Neural progenitor cell (in vitro differentiated cells): ENCODE data around the gene TSPAN3.

Source experiments
- EZH2 ChIP-seq: fragments of 200-600 bp; sonication (generic); IDR thresholded peaks from 2 replicates; pipeline ENCODE4 v1.6.1; 2017; ENCODE audit warnings: antibody characterized with exemption, mild to moderate bottlenecking, moderate library complexity
- EZH2phosphoT487 ChIP-seq: fragments of 200-600 bp; sonication (generic); IDR thresholded peaks from 2 replicates; pipeline ENCODE4 v1.6.1; 2017; ENCODE audit warnings: antibody characterized with exemption
- TF ChIP-seq, protein P1 (sequence below): fragments of 200-600 bp; sonication (generic); IDR thresholded peaks from 2 replicates; pipeline ENCODE4 v1.5.1; 2017; ENCODE audit warnings: antibody characterized with exemption, mild to moderate bottlenecking

DNA sequence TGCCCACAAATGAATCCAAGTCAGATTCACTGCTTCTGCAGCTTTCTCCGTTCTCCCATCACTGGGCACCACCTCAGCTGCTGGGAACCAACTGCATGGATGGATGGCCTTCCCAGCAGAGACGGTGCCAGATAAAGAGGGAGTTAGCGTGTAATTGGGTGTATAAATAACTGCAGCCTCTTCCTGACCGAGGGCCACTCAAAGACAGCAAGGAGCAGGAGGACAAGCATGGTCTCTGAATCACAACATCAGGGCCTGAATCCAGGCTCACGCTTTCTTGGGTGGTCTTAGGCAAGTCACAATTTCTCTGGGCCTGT is 31.7 kb downstream of the TSPAN3 start:
- TF ChIP-seq EZH2 (no peak), EZH2phosphoT487 (no peak)
- TF ChIP-seq, protein P1, sequence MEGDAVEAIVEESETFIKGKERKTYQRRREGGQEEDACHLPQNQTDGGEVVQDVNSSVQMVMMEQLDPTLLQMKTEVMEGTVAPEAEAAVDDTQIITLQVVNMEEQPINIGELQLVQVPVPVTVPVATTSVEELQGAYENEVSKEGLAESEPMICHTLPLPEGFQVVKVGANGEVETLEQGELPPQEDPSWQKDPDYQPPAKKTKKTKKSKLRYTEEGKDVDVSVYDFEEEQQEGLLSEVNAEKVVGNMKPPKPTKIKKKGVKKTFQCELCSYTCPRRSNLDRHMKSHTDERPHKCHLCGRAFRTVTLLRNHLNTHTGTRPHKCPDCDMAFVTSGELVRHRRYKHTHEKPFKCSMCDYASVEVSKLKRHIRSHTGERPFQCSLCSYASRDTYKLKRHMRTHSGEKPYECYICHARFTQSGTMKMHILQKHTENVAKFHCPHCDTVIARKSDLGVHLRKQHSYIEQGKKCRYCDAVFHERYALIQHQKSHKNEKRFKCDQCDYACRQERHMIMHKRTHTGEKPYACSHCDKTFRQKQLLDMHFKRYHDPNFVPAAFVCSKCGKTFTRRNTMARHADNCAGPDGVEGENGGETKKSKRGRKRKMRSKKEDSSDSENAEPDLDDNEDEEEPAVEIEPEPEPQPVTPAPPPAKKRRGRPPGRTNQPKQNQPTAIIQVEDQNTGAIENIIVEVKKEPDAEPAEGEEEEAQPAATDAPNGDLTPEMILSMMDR: no peak
